ENCODE results near the gene CACNA1A. TPM values are rescaled to one million over a fixed set of nuclear protein-coding genes. Genes with fewer than 3 reads are reported as not detected.

The CACNA1A gene
- polyA plus RNA-seq, 2 of the 4 experiments (the other 2 are of a cell fraction): 0.27 to 0.71 TPM

DNA sequence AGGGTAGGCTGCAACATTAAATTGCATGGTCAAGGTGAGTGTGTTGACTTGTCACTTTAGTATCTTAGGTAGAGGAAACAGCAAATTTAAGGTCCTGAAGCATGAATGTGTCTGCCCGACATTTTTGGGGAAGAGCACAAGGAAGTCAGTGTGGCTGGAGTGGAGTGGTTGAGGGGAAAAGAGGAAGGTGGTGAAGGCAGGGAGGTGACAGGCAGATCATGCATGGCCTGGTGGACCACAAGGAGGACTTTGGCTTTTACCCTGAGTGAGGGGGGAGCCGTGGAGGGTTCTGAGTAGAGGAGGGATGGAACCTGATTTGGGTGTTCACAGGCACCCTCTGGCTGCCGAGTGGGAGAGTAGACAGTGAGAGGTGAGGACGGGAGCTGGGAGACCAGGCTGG lies 188.1 kb downstream of the CACNA1A start:
- ATAC-seq: no peak
- no peak for DNase-seq (ENCODE audit: low read depth in 1 of 2, low spot score in 1 of 2)
- Histone ChIP-seq H3K4me1 (no peaks in the 10 kb centered on the region), H3K4me2 (no peak overlapping the region), H3K27ac (no peak overlapping the region), H3K4me3 (no peak overlapping the region), H3K9me3 (peaks cover 5% of the 10 kb centered on the region; the same call in 1 of the 3 replicates)
- CTCF ChIA-PET: interaction anchor here (0.6 kb wide), 1 partner anchor 37 kb away, joined by 3 read pairs; no protein-coding TSS in a partner anchor
- FAIRE-seq: no peak
- POLR2A ChIA-PET: no interaction called here
- TF ChIP-seq MAZ (IDR thresholded peaks at IDR 0.05; ENCODE audit: borderline replicate concordance, low read depth, low read length): no peak
- TF ChIP-seq RAD21 (conservative IDR thresholded peaks at IDR 0.05 in 1 of 2, IDR thresholded peaks at IDR 0.05 in 1 of 2): no peak
- TF ChIP-seq CHD4 (IDR thresholded peaks at IDR 0.05; ENCODE audit: borderline replicate concordance): no peak
- no peak for TF ChIP-seq CBX2 (IDR thresholded peaks at IDR 0.05; ENCODE audit: borderline replicate concordance, low read depth)
- no peak for TF ChIP-seq CBX8 (IDR thresholded peaks at IDR 0.05)
- TF ChIP-seq, protein P1, sequence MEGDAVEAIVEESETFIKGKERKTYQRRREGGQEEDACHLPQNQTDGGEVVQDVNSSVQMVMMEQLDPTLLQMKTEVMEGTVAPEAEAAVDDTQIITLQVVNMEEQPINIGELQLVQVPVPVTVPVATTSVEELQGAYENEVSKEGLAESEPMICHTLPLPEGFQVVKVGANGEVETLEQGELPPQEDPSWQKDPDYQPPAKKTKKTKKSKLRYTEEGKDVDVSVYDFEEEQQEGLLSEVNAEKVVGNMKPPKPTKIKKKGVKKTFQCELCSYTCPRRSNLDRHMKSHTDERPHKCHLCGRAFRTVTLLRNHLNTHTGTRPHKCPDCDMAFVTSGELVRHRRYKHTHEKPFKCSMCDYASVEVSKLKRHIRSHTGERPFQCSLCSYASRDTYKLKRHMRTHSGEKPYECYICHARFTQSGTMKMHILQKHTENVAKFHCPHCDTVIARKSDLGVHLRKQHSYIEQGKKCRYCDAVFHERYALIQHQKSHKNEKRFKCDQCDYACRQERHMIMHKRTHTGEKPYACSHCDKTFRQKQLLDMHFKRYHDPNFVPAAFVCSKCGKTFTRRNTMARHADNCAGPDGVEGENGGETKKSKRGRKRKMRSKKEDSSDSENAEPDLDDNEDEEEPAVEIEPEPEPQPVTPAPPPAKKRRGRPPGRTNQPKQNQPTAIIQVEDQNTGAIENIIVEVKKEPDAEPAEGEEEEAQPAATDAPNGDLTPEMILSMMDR (IDR thresholded peaks at IDR 0.05): no peak
- TF ChIP-seq, protein P2, sequence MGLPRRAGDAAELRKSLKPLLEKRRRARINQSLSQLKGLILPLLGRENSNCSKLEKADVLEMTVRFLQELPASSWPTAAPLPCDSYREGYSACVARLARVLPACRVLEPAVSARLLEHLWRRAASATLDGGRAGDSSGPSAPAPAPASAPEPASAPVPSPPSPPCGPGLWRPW (IDR thresholded peaks at IDR 0.05): no peak
- TF ChIP-seq PHF8 (IDR thresholded peaks at IDR 0.05; ENCODE audit: borderline replicate concordance, low read depth): no peak
- TF ChIP-seq GATA3 (IDR thresholded peaks at IDR 0.05; ENCODE audit: borderline replicate concordance): no peak
- TF ChIP-seq, protein P3, sequence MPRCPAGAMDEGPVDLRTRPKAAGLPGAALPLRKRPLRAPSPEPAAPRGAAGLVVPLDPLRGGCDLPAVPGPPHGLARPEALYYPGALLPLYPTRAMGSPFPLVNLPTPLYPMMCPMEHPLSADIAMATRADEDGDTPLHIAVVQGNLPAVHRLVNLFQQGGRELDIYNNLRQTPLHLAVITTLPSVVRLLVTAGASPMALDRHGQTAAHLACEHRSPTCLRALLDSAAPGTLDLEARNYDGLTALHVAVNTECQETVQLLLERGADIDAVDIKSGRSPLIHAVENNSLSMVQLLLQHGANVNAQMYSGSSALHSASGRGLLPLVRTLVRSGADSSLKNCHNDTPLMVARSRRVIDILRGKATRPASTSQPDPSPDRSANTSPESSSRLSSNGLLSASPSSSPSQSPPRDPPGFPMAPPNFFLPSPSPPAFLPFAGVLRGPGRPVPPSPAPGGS (IDR thresholded peaks at IDR 0.05): no peak
- TF ChIP-seq FOSB (CRISPR knock-in tag; IDR thresholded peaks at IDR 0.05): no peak
- no peak for TF ChIP-seq EHMT2 (IDR thresholded peaks at IDR 0.05; ENCODE audit: low read depth)
- TF ChIP-seq POLR2A (IDR thresholded peaks at IDR 0.05; ENCODE audit: low read length): no peak
- TF ChIP-seq TP53 (CRISPR knock-in tag; IDR thresholded peaks at IDR 0.05): no peak
- TF ChIP-seq JUNB (IDR thresholded peaks at IDR 0.05): no peak
- no peak for TF ChIP-seq EP300 (IDR thresholded peaks at IDR 0.05)
- no peak for TF ChIP-seq CEBPB (IDR thresholded peaks at IDR 0.05)
- no peak for TF ChIP-seq KDM1A (IDR thresholded peaks at IDR 0.05; ENCODE audit: low read depth)
- no peak for TF ChIP-seq NFE2L2 (conservative IDR thresholded peaks at IDR 0.05; ENCODE audit: low read length)
- TF ChIP-seq HOXB13 (CRISPR knock-in tag; IDR thresholded peaks at IDR 0.05; ENCODE audit: low read depth): no peak
- 4% methylated on average over 4 of the region's 4 CpGs for WGBS (ENCODE audit: missing lambda C conversion rate)

DNA sequence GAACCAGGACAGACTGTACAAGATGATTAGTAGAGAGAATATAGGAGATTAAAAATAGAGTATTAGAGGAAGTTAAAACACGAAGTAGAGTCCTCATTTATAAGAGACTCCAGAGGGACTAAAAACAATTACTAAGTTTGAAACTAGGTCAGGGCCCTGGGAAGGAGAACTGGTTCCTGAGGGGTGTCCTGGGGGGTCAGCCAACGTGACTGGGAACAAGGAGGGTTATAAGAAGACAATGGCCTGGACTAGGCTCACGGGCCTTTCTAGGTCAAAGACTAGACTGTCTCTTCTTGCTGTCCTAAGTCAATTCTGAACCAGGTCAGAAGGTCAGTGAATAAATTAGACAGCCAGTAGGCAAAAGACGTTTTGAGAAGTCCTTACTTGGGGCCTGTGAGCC lies 190.8 kb downstream of the CACNA1A start:
- Histone ChIP-seq H3K4me3 (no peak overlapping the region), H3K4me2 (no peak overlapping the region), H3K9me3 (no peaks in the 10 kb centered on the region), H3K4me1 (no peaks in the 10 kb centered on the region), H3K27ac (no peak overlapping the region)
- FAIRE-seq (no peak), DNase-seq (ENCODE audit: low read depth in 1 of 2, low spot score in 1 of 2) (no peak), ATAC-seq (no peak)
- TF ChIP-seq HEYL (CRISPR knock-in tag; IDR thresholded peaks at IDR 0.05) (no peak), ESRRA (IDR thresholded peaks at IDR 0.05; ENCODE audit: borderline replicate concordance, low read length) (no peak), FOXS1 (CRISPR knock-in tag; IDR thresholded peaks at IDR 0.05) (no peak), BHLHE40 (IDR thresholded peaks at IDR 0.05; ENCODE audit: low read depth, low read length) (no peak), SMC3 (IDR thresholded peaks at IDR 0.05) (no peak), EHMT2 (IDR thresholded peaks at IDR 0.05; ENCODE audit: low read depth) (no peak), CBX8 (IDR thresholded peaks at IDR 0.05) (no peak), RFX5 (IDR thresholded peaks at IDR 0.05) (no peak), EP300 (IDR thresholded peaks at IDR 0.05) (no peak), CHD2 (IDR thresholded peaks at IDR 0.05; ENCODE audit: low read length, partially characterized antibody) (no peak), RCOR1 (IDR thresholded peaks at IDR 0.05; ENCODE audit: low read depth, low read length) (no peak), MAZ (IDR thresholded peaks at IDR 0.05; ENCODE audit: borderline replicate concordance, low read depth, low read length) (no peak), JUN (IDR thresholded peaks at IDR 0.05) (no peak), NFE2L2 (conservative IDR thresholded peaks at IDR 0.05; ENCODE audit: low read length) (no peak), HOXB5 (CRISPR knock-in tag; IDR thresholded peaks at IDR 0.05) (no peak)
- TF ChIP-seq, protein P4, sequence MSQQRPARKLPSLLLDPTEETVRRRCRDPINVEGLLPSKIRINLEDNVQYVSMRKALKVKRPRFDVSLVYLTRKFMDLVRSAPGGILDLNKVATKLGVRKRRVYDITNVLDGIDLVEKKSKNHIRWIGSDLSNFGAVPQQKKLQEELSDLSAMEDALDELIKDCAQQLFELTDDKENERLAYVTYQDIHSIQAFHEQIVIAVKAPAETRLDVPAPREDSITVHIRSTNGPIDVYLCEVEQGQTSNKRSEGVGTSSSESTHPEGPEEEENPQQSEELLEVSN (IDR thresholded peaks at IDR 0.05; ENCODE audit: borderline replicate concordance, low read depth): no peak
- TF ChIP-seq, protein P5, sequence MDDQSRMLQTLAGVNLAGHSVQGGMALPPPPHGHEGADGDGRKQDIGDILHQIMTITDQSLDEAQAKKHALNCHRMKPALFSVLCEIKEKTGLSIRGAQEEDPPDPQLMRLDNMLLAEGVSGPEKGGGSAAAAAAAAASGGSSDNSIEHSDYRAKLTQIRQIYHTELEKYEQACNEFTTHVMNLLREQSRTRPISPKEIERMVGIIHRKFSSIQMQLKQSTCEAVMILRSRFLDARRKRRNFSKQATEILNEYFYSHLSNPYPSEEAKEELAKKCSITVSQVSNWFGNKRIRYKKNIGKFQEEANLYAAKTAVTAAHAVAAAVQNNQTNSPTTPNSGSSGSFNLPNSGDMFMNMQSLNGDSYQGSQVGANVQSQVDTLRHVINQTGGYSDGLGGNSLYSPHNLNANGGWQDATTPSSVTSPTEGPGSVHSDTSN (IDR thresholded peaks at IDR 0.05): no peak
- TF ChIP-seq, protein P6, sequence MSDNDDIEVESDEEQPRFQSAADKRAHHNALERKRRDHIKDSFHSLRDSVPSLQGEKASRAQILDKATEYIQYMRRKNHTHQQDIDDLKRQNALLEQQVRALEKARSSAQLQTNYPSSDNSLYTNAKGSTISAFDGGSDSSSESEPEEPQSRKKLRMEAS (IDR thresholded peaks at IDR 0.05): no peak
- TF ChIP-seq, protein P1 (IDR thresholded peaks at IDR 0.05): no peak
- ChIA-PET CTCF (no interaction called here), POLR2A (no interaction called here)
- 0% methylated on average over 4 of the region's 4 CpGs for WGBS (ENCODE audit: missing lambda C conversion rate)
